Endothelial cell of umbilical vein (primary cell): ENCODE data around the gene NCOA7. TPM values are rescaled to one million over a fixed set of nuclear protein-coding genes. Genes with fewer than 3 reads are reported as not detected.

Experiments
- BruUV-seq: library from RNA; stranded (reverse); fragments of 400-500 nt; replicated peaks from 2 replicates; lab custom pipeline; 2021; lab: Mats Ljungman, UMichigan
- CTCF ChIA-PET: fragments of 300-600, 350-600 bp; sonication (Branson Sonifier 250); formaldehyde crosslinking; loops from one replicate; lab custom pipeline; 2021; ENCODE audit warnings: antibody characterized with exemption, inconsistent platforms; lab: Charles Lee
- POLR2A ChIA-PET: fragments of 300-600, 350-600 bp; sonication (Branson Sonifier 250); formaldehyde crosslinking; loops from one replicate; lab custom pipeline; 2021; ENCODE audit warnings: antibody characterized with exemption, inconsistent platforms; lab: Charles Lee
- DNase-seq: peaks from one replicate; pipeline ENCODE4 v3.0.0-alpha.2; 2011; ENCODE audit warnings: low read depth, low spot score
- FAIRE-seq: peaks from 2 replicates; lab custom pipeline; 2011; peaks lifted over from hg19 to GRCh38; lab: Jason Lieb, UNC
- H2AFZ ChIP-seq: 2 replicates; pipeline ENCODE4 v1.6.0; 2012; ENCODE audit warnings: low read depth, low read length, control low read depth, inconsistent platforms
- H3K27ac ChIP-seq: 2 replicates; pipeline ENCODE4 v1.5.1; 2011; ENCODE audit warnings: low read depth, mild to moderate bottlenecking, control low read depth, low read length, moderate library complexity; ENCODE audit not compliant: insufficient read depth
- H3K27me3 ChIP-seq, 2 experiments: 2 replicates each; pipeline versions ENCODE4 v1.6.0 to v1.6.1; 2011; ENCODE audit warnings: low read length in 2 of 2, mixed read lengths in 1 of 2; ENCODE audit not compliant: control insufficient read depth in 2 of 2, insufficient read depth in 2 of 2
- H3K36me3 ChIP-seq, 2 experiments: 2 replicates in 1 of 2; 3 replicates in 1 of 2; pipeline ENCODE4 v1.5.1; 2011; ENCODE audit warnings: low read length in 2 of 2, mild to moderate bottlenecking in 1 of 2, moderate library complexity in 1 of 2; ENCODE audit not compliant: control insufficient read depth in 2 of 2, insufficient read depth in 2 of 2; ENCODE audit errors: extremely low read depth in 1 of 2
- H3K4me1 ChIP-seq: 3 replicates; pipeline ENCODE4 v1.5.1; 2011; ENCODE audit warnings: mild to moderate bottlenecking, low read length; ENCODE audit not compliant: control insufficient read depth, insufficient read depth; ENCODE audit errors: extremely low read depth
- H3K4me2 ChIP-seq: 2 replicates; pipeline ENCODE4 v1.6.1; 2011; ENCODE audit warnings: low read length, control low read depth, mixed read lengths; ENCODE audit not compliant: insufficient read depth
- H3K4me3 ChIP-seq, 3 experiments: fragments of 200-600 bp in 1 of 3; sonication (generic), shearing (Covaris generic) in 1 of 3; replicated peaks in 1 of 3; 2 replicates each; pipeline ENCODE4 v1.5.1; 2011 to 2016; ENCODE audit warnings: control low read depth in 3 of 3, low read length in 3 of 3, mild to moderate bottlenecking in 2 of 3, inconsistent platforms in 1 of 3, low read depth in 1 of 3, moderate library complexity in 1 of 3; ENCODE audit not compliant: insufficient read depth in 1 of 3
- H3K79me2 ChIP-seq: 2 replicates; pipeline ENCODE4 v1.6.0; 2012; ENCODE audit warnings: low read length, inconsistent platforms; ENCODE audit not compliant: control insufficient read depth, insufficient read depth
- H3K9ac ChIP-seq: replicated peaks from 2 replicates; pipeline ENCODE3; 2011; ENCODE audit warnings: low read length, control low read depth; ENCODE audit not compliant: insufficient read depth; ENCODE audit errors: extremely low read depth
- H3K9me1 ChIP-seq: replicated peaks from 3 replicates; pipeline ENCODE4 v1.6.0; 2011; ENCODE audit warnings: mild to moderate bottlenecking, low read length; ENCODE audit not compliant: control insufficient read depth, insufficient read depth; ENCODE audit errors: extremely low read depth
- H3K9me3 ChIP-seq: replicated peaks from 2 replicates; pipeline ENCODE4 v1.5.1; 2012; ENCODE audit warnings: low read length, inconsistent platforms; ENCODE audit not compliant: control insufficient read depth, insufficient read depth
- H4K20me1 ChIP-seq: replicated peaks from 2 replicates; pipeline ENCODE3; 2011; ENCODE audit warnings: mild to moderate bottlenecking, low read length; ENCODE audit not compliant: control insufficient read depth, insufficient read depth; ENCODE audit errors: extremely low read depth
- CTCF ChIP-seq, 2 donors: IDR thresholded peaks; 1 replicate in 1 of 2; 2 replicates in 1 of 2; pipeline ENCODE4 v1.5.1; 2011; ENCODE audit warnings: low read length in 2 of 2, mild to moderate bottlenecking in 2 of 2, moderate library complexity in 2 of 2, control low read depth in 1 of 2, inconsistent platforms in 1 of 2, low read depth in 1 of 2; ENCODE audit not compliant: insufficient read depth in 1 of 2; ENCODE audit errors: extremely low read depth in 1 of 2
- EZH2 ChIP-seq: IDR thresholded peaks from 2 replicates; pipeline ENCODE4 v1.6.1; 2012; ENCODE audit warnings: borderline replicate concordance, low read depth, mild to moderate bottlenecking, moderate library complexity, low read length, inconsistent platforms; ENCODE audit not compliant: severe bottlenecking
- FOS ChIP-seq: IDR thresholded peaks from 2 replicates; pipeline ENCODE4 v1.6.1; 2011; ENCODE audit warnings: mild to moderate bottlenecking, low read length, moderate library complexity, borderline replicate concordance; ENCODE audit not compliant: insufficient read depth
- GATA2 ChIP-seq: IDR thresholded peaks from 2 replicates; pipeline ENCODE4 v1.7.0; 2011; ENCODE audit warnings: low read depth, mild to moderate bottlenecking, moderate library complexity, mixed read lengths, low read length; ENCODE audit not compliant: insufficient read length, insufficient read depth
- JUN ChIP-seq: IDR thresholded peaks from 2 replicates; pipeline ENCODE4 v1.6.1; 2011; ENCODE audit warnings: borderline replicate concordance, low read depth; ENCODE audit not compliant: insufficient read length, insufficient read depth
- MAX ChIP-seq: IDR thresholded peaks from 2 replicates; pipeline ENCODE4 v1.6.1; 2011; ENCODE audit not compliant: insufficient read depth, insufficient read length
- MYC ChIP-seq: IDR thresholded peaks from one replicate; pipeline ENCODE4 v1.6.1; 2011; ENCODE audit warnings: mild to moderate bottlenecking, low read depth, low read length
- POLR2A ChIP-seq: IDR thresholded peaks from 2 replicates; pipeline ENCODE4 v1.6.1; 2012; ENCODE audit warnings: low read depth, mild to moderate bottlenecking, control low read depth, low read length
- POLR2AphosphoS5 ChIP-seq: IDR thresholded peaks from 2 replicates; pipeline ENCODE4 v1.6.1; 2012; ENCODE audit warnings: low read depth, mild to moderate bottlenecking, control low read depth, low read length, moderate library complexity; ENCODE audit not compliant: insufficient read depth
- dilution Hi-C: fragments of 300-500 bp; cut with MboI; formaldehyde crosslinking; loops from one replicate; pipeline ENCODE4 v1.15.0; 2019; ENCODE audit warnings: low sequenced_read_pairs; ENCODE audit not compliant: extremely low pct_ligation_motif_present
- intact Hi-C: fragments of 100-400 bp; cut with micrococcal nuclease; formaldehyde crosslinking; loops from one replicate; pipeline ENCODE4 v1.10.0; 2022
- polyA plus RNA-seq, 4 experiments: library from polyadenylated mRNA; depleted of rRNA in 3 of 4; stranded (reverse) in 3 of 4; unstranded in 1 of 4; fragments of >200 nt; gene quantifications; 2 replicates each; pipeline versions ENCODE4 v1.2.1 to v1.2.3, GENCODE V29; 2011 to 2012; ENCODE audit warnings: missing spikeins in 1 of 4
- total RNA-seq: library from RNA; stranded (reverse); gene quantifications from 2 replicates; pipeline ENCODE4 v1.2.3, GENCODE V29; 2021

Gene NCOA7
- total and polyA plus RNA-seq, 2 donors (not counting 3 experiments of a cell fraction or from before 2014, with no cell fraction given): 27.7 to 71.2 TPM

- Histone ChIP-seq H3K27me3 (no peaks in the 10 kb centered on the region), H3K79me2 (no peaks in the 10 kb centered on the region), H4K20me1 (no peaks in the 10 kb centered on the region), H3K36me3 (peaks cover 20 to 24% of the 10 kb centered on the region in 2 experiments), H3K9me1 (no peaks in the 10 kb centered on the region), H2AFZ (no peak overlapping the region), H3K9ac (no peak overlapping the region), H3K9me3 (no peaks in the 10 kb centered on the region), H3K4me3 (no peak overlapping the region), H3K4me2 (no peak overlapping the region), H3K4me1 (no peaks in the 10 kb centered on the region), H3K27ac (no peak overlapping the region)
- no TSS peak for BruUV-seq
- ChIA-PET POLR2A (no interaction called here), CTCF (interaction anchor here (0.9 to 3.7 kb wide), 6 partner anchors 12 to 99 kb away, joined by 3 to 38 read pairs (median 8); partner anchors contain the start of gene NCOA7)
- dilution Hi-C loops (no loop called here), intact Hi-C loops (no loop called here)
- TF ChIP-seq EZH2 (no peak), MYC (no peak), POLR2A (no peak), POLR2AphosphoS5 (no peak), FOS (no peak), MAX (no peak), CTCF (IDR thresholded peaks at IDR 0.05; ENCODE audit: extremely low read depth in 1 of 2, insufficient read depth in 1 of 2, low read depth in 1 of 2, low read length in 2 of 2) (no peak), JUN (no peak), GATA2 (no peak)
- DNase-seq (no peak), FAIRE-seq (no peak)
These were observed 96.6 kb downstream of the NCOA7 start for GRCh38 chr6:125887372-125887771.
